Mammary epithelial cell (primary cell): ENCODE measurements around the gene CDC42EP4.

Experiments
- EZH2 ChIP-seq: IDR thresholded peaks from 2 replicates; pipeline ENCODE4 v1.6.1; 2012; ENCODE audit warnings: low read length, inconsistent platforms, borderline replicate concordance
- TF ChIP-seq, protein P1 (sequence below), 2 donors: IDR thresholded peaks in 1 of 2; conservative IDR thresholded peaks in 1 of 2; 2 replicates each; pipeline ENCODE4 v1.5.1; 2011 to 2012; ENCODE audit warnings: inconsistent platforms in 2 of 2, low read length in 2 of 2, mild to moderate bottlenecking in 2 of 2, control low read depth in 1 of 2, low read depth in 1 of 2; ENCODE audit not compliant: insufficient read depth in 1 of 2; ENCODE audit errors: extremely low read depth in 1 of 2

DNA sequence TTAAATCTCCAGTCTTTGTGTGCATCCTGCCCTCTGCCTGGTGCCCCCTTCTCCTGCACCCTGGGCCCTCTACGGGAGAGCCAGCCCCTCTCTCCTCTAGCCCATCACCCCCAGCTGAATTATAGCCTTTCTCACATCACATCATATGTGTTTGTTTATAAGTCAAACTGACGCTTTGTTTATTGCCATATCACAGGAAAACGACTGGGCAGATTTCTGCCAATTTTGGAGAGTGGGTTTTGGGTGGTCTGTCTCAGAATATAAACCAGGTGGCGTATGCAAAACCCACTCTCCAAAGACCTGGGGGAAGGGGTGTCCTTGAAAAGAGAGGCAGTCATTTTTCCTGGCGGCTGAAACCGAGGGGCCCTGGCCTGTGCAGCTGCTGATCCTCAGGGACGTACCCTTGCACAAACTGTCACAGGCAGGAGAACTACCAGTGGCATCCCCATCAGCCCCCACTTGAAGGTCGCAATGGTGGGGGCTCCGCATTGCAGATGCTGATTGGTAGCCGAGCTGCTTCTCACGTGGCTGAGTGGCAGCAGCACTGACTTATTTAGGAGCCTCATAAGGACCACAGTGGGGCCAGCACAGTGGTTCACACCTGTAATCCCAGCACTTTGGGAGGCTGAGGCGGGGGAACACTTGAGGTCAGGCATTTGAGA is 34.8 kb upstream of the CDC42EP4 start:
- TF ChIP-seq, protein P1, sequence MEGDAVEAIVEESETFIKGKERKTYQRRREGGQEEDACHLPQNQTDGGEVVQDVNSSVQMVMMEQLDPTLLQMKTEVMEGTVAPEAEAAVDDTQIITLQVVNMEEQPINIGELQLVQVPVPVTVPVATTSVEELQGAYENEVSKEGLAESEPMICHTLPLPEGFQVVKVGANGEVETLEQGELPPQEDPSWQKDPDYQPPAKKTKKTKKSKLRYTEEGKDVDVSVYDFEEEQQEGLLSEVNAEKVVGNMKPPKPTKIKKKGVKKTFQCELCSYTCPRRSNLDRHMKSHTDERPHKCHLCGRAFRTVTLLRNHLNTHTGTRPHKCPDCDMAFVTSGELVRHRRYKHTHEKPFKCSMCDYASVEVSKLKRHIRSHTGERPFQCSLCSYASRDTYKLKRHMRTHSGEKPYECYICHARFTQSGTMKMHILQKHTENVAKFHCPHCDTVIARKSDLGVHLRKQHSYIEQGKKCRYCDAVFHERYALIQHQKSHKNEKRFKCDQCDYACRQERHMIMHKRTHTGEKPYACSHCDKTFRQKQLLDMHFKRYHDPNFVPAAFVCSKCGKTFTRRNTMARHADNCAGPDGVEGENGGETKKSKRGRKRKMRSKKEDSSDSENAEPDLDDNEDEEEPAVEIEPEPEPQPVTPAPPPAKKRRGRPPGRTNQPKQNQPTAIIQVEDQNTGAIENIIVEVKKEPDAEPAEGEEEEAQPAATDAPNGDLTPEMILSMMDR (conservative IDR thresholded peaks at IDR 0.05 in 1 of 2, IDR thresholded peaks at IDR 0.05 in 1 of 2; ENCODE audit: extremely low read depth in 1 of 2, insufficient read depth in 1 of 2, low read depth in 1 of 2, low read length in 2 of 2), result no peak
- TF ChIP-seq EZH2, result no peak
